22Rv1 (cell line): ENCODE results near the gene NPDC1.

Experiments
- H3K27ac ChIP-seq: fragments of 450-650 bp; 2 replicates; pipeline ENCODE4 v1.5.1; 2017
- CTCF ChIP-seq: fragments of 450-650 bp; IDR thresholded peaks from 2 replicates; pipeline ENCODE4 v1.5.1; 2017; ENCODE audit warnings: mild to moderate bottlenecking
- ZFX ChIP-seq: fragments of 450-650 bp; IDR thresholded peaks from 2 replicates; pipeline ENCODE4 v1.6.1; 2017; ENCODE audit warnings: antibody characterized with exemption, borderline replicate concordance

Gene NPDC1

GRCh38 chr9:137046088-137046787, at the start of gene NPDC1:
Gene NPDC1, minus strand, starts transcription at chr9:137046177. Its CDS starts 188 bp downstream, at chr9:137045989.
- peak within 1 kb of the TSS; percentile 96 for H3K27ac ChIP-seq
- TF ChIP-seq ZFX (no peak), CTCF (peak; percentile 95)

GRCh38 chr9:137089232-137089947, 43.4 kb upstream of the NPDC1 start:
- TF ChIP-seq ZFX (no peak), CTCF (no peak)
- peak overlapping the region; percentile 99 for H3K27ac ChIP-seq

- no peak for TF ChIP-seq CTCF
- TF ChIP-seq ZFX = no peak
- peak overlapping the region; percentile 99 for H3K27ac ChIP-seq
Observed at GRCh38 chr9:137088121-137088520, 42.1 kb upstream of the NPDC1 start.

GRCh38 chr9:137087409-137087925, 41.5 kb upstream of the NPDC1 start:
- peak overlapping the region; percentile 99 for H3K27ac ChIP-seq
- no peak for TF ChIP-seq ZFX
- TF ChIP-seq CTCF = no peak

GRCh38 chr9:137086531-137087408, 40.8 kb upstream of the NPDC1 start, which contains the start of gene MAN1B1:
Gene MAN1B1, plus strand, starts transcription at chr9:137086985. Its CDS starts 15 bp downstream, at chr9:137087000.
- TF ChIP-seq CTCF = peak; percentile 15; the same call in 1 of the 2 replicates
- no peak for TF ChIP-seq ZFX
- peak within 1 kb of the TSS; percentile 99 for H3K27ac ChIP-seq

GRCh38 chr9:137085920-137086530, 40.0 kb upstream of the NPDC1 start:
- TF ChIP-seq CTCF (no peak), ZFX (no peak)
- peak overlapping the region; percentile 99 for H3K27ac ChIP-seq
